Stimulated activated naive CD4-positive, alpha-beta T cell (primary cell): Measurements from ENCODE around the gene OR51D1.
A peak's percentile ranks its signal among the peaks of the same experiment; 100 is the strongest.

Experiments used
- DNase-seq, 6 experiments: peaks; one replicate each; lab custom pipeline; 2025; lab: John Stamatoyannopoulos, UW

Gene OR51D1, protein sequence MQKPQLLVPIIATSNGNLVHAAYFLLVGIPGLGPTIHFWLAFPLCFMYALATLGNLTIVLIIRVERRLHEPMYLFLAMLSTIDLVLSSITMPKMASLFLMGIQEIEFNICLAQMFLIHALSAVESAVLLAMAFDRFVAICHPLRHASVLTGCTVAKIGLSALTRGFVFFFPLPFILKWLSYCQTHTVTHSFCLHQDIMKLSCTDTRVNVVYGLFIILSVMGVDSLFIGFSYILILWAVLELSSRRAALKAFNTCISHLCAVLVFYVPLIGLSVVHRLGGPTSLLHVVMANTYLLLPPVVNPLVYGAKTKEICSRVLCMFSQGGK

DNA sequence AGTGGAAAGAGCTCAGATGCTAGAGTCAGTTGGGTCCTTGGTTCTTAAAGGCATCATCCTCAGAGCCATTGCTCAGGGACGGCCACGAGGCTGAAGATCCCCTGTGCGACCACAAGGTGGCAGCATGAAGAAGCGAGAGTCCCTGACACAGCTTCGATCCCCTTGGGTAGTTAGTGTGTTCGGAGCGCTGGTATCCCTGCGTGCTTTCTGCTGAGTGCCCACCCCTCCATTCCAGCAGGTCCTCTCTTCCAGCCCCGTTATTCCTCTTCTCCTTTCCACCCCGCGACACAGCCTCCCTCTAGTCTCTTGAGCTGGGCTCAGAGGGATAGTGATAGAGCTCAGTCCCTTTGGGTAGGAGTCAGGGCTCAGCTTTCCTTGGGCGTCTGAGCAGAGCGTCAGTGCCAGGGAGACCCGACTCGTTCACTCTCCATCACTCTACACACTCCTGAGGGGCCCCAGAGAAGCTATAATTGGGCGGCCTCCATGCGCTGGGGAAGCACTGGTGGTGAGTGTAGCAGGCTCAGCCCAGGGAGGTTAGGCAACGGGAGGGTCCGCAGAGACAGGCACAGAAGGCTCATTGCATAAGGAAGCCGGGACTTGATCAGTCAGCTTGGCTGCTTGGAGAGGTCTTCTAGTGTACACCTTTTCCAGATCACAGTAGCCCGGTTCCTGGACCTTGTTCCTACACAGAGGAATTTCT, at the start of gene OR51D1:
OR51D1 (plus strand) TSS at position 516 of the 700 bp plus-strand sequence. CDS start 2,314 bp downstream, outside the sequence.
- peak; percentile 1 to 59 (median 46) for DNase-seq

DNA sequence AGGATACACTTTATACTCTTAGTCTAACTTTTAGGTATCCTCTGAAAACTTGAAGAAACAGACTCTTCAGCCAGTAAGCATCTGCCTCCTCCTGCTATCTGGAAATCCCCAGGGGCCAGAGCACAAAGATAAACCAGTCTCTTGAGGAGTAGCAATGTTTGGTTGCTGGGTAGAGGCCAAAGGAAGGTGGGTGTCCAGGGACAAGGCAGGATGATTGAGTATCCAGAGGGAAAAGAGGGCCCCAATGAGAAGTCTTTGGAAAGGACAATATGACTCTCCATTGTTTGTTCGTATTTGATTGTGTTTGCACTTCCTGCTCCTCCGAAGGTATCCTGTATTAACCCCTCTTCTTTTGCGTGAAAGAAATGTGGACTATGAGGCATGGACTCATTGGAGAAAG, 48.3 kb upstream of the OR51D1 start:
- no peak for DNase-seq

DNA sequence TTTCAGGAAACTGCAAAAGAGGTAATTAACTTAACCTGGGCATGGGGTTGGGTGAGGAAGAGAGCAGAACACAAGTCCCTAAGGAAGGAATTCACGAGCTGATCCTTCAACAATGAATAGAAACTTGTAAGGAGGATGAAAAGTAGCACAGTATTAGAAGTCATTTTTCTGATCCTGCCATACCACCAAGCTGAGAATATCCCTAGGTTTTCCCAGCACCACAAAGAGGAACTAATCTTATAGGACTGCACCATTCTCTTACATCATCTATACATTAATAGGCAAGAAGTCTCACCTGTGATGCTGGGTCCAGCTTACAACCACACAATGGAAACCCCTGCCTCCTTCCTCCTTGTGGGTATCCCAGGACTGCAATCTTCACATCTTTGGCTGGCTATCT, 43.5 kb upstream of the OR51D1 start, which contains the start of gene OR52I1:
OR52I1 (plus strand) TSS at position 301 of the 400 bp plus-strand sequence; CDS start at position 301, 0 bp downstream.
- DNase-seq, result no peak

DNA sequence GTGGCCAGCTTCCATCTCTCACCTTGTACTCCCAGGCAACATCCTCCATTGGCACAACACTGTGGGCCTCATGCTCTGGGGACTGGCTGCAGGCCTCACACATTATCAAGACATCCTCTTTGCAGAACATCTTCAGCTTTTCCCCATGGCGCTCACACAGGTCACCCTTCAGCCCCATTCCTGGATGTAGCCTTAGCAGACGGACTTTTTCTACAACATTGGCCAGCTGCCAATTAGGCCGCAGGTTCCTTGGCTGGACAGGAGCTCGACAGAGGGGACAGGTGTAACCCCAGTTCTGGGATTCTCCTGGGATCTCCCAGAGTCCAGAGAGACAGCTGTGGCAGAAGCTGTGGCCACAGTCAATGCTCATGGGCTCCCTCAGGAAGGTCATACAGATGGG, 32.2 kb upstream of the OR51D1 start:
- DNase-seq, result no peak

DNA sequence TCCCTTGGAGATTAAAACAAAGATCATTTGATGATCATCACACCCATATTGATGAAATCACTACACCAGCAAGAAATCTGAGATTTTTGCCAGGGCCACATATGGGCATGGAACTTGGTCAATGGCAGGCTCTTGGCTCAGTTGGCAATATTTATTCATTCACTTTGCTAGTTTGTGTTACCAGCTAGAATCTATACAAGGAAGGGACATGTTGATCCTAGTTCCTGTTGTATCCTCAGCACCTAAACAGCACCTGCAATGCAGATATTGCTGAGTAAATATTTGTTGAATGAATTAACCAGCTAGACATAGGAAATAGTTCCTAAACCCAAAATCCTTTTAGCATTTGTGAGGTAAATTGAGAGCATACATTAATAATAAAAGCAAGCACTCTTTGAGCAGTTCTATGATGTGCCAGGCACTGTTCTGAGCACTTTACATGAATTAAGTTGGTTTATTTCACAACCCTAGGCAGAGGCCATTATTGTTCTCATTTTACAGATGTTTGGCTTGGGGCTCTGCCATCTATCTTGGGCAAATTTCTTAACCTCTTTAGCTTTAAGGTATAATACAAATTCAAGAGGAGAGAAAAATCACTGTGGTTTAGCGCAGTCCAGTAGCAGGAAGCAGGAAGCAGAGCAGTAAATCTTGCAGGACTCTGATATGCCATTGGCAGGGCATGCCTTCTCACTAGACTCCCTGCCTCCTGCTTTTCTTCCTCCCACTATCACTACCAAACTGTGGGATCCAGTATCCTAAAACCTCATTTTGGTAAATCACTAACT, 30.9 kb upstream of the OR51D1 start:
- no peak for DNase-seq

DNA sequence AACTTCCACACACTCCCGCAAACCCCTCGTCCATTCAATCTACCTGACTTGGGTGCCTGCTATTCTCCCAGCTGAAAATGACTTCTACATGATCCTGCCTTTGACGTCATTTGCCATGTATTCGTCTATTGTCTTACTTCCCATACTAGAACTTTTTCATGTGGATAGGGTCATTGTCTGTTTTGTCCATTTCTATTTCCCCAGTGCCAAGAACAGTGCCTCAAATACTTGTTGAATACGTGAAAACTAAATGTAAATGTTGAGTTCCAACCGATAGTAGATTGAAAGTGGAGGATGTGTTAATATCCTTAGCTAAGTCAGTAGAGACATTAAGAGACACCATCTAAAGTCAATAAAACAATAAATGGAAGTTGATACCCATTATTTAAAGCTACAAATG, 30.2 kb upstream of the OR51D1 start:
- no peak for DNase-seq

DNA sequence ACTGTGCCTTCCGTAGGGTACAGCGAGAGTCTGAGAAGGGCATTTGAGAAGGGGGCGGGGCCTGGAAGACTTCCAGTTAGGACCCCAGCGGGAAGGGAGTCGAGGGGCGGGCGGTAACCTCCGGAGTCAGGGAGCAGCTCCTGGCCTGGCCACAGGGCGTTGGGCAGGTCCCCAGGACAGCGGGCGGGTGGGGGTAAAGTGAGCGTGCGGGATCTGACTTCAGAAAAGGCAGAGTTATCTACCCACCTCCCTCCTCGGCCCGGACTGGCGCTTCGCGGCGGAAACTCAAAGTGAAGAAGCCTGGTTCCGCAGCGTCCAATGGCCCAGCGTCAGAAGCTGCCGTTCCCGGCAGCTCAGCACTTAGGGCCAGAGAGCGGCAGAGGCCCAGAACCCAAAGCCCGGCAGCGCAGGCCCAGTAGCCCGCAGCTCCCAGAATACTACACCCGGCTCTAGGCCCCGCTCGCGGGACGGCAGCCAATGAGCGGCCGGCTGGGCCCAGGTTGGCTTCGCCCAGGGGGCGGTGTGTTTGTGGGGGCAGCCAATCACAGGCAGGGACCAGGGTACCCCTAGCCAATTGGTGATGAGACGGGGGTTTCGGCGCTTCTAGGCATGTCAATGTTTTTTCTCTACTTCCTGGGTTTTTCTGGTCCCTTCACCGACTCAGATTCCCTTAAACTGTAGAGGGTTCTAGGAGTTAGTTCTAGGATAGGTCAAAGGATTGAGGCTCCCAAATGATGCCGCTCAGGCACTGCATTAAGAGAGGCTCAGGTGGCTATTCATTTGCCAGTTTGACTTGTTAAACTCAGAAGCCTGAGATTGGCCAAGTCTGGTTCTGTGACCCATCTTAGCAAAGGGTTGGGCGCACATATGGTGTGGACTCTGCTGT, 29.3 kb upstream of the OR51D1 start, which contains the start of gene TRIM68:
TRIM68 (minus strand) TSS at position 451 of the 886 bp plus-strand sequence. CDS start 2,727 bp downstream, outside the sequence.
- DNase-seq, result peak; percentile 88 to 94 (median 92)

DNA sequence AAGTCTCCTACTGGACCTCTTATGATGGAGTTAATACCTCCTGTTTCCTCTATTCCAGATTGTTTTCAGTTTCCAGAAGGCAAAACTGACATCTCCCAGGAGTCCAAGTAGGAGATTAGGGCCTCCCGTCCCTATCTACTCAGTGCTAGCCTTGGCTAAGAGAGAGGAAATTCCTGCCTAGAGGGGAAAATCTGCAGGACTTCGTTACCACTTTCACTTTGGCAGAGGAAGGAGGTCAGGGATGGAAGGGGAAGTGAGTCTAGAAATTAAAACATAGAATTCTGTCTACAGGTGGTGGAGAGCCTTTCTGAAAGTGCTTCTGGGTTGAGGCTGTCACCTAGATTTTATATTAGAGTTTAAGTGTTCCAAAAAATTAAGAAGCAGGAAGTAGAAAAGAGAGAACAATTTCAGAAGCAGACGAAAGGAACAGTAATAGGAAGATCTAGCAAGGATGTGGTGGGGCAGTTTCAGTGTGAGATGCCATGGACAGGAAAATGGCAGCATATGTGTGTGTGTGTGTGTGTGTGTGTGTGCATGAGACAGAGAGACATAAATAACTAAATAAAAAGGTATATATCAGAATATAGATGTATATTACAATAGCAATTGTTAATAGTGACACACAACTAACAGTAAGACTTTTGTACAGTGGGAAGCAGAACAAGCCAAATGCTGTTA, 26.9 kb upstream of the OR51D1 start:
- peak in 2 of 6 experiments; percentile 20 to 23 for DNase-seq

DNA sequence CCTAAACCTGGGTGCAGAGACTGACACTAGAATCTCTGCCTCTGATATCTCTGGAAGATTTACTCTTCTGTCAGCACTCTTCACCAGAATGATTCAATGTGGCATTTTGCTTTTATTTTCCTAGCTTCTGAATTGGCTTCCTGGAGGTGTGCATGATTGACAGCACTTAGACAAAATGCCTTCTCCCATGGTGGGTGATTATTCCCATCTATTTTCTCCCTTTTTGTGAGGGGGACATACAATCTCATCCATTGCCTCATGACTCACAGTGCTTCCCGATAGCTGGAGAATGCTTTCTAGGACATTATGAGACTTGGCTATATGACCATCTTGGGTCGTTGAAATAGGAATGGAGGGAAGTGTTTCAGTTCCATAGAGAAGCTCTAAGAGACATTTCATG, 25.3 kb upstream of the OR51D1 start:
- no peak for DNase-seq

DNA sequence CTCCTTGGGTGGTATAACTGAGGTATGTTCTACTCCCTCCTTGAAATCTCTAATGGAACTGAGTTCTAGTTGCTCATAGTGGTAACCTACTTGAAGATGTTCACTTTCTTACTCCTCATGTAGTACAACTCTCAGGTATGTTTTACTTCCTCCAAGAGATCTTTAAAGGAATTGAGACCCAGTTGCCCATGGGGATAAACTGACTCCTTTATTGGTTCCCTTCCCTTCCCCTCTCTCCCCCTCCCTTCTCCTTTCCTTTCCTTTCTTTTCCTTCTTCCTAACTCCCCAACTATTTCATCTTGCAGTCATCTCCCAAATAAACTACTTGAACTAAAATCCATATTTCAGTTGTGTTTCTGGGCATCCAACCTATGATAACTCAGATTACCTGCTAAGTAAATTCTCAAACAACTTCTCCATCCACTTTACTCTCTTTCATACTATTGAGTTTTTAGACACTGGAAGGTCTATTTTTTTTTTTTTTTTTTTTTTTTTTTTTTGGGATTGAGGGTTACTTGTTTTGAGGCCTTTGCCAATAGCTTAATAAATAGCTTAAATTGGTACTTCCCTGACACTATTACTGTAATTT, 21.3 kb upstream of the OR51D1 start:
- no peak for DNase-seq

DNA sequence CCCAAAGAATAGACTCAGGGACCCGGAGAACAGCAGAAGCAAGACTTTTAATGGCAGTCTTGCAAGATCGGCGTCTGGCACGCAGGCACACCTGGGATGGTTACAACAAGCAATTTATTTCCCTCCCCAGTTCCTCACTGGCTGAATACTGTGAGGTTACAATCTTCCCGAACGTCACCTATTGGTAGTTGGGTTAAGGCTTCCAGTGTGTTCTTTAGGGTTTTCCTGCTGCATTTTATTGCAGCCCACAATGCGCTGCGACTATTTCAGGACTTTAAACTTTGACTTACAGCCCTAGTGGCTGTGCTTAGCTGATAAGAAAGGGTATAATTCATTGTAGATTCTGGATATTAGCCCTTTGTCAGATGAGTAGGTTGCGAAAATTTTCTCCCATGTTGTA, 17.8 kb upstream of the OR51D1 start:
- DNase-seq, result no peak

DNA sequence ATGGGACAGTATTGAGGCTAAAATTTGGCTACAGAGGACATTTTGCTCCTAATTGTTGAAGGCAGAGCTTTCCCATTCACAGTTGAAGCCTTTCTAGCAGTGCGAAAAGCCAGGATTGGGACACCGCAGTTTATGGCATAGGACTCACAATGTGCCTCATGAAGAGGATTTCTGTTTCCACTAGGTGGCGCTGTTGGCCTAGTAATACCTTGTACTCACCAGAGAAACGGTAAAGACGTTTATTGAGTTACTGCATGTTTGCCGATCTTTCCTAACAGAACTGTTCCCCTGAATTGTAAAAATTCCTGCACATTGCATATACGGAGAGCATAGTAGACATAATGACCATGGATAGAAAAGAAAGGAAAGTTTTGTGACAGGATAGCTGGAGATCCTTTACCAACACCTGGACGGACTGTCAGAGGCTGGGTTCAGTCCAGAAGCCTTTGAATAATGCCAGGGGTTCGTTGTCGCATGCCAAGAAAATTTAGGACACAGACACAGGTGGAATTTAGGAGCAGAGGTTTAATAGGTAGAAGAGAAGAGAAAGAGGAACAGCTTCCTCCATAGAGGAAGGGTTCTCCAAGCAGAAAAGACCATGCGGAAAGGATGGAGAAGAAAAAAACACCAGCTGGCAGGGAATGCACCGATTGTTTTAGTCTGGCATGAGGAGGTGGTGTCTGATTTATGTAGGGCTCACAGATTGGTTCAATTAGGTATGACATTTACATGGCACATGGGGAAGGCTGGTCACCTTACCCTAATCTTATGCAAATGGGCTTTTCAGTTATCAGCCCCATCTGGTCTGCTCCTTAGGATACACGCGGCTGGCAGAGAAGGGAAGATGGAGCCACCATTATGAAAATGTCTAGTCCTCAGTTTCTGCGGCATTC, 10.8 kb upstream of the OR51D1 start:
- DNase-seq, result peak in 3 of 6 experiments; percentile 3 to 19 (median 15)

DNA sequence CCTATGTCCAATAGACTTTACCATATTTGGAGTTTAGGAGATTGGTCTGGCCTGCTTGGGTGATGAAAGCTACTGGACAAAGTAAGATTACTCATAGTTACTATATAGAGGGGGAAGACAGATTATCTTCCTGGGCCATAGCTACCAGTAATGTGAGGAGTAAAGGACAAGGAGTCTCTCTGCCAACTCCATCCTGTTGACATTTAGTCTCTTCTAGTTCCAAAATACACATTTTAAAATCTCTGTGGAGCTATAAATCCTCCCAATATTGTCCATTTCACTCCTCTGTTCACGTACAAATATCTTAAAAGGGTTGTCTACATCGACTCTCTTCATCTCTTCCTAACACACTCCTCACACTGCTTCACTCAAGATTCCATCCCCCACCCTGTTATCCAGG, 1.1 kb upstream of the OR51D1 start:
- DNase-seq, result no peak

DNA sequence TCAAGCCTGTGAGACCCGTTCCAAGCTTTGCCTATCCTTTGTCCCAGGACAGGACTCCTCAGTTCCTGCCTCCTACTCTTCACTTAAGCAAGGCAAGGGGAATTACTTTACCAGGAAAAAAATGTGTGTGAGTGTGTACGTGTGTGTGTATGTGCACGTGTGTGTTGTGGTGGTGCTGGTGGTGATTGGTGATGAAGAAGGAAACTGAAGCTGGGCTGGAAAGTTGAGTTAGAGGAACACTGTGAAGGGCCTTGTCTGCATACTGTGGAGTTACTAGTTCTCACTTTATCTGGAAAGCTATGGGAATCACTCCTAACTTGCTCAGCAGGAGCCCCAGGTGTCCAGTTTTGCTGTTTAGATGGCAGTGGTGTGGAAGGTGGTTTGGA, 378 bp downstream of the OR51D1 start:
- DNase-seq, result no peak

DNA sequence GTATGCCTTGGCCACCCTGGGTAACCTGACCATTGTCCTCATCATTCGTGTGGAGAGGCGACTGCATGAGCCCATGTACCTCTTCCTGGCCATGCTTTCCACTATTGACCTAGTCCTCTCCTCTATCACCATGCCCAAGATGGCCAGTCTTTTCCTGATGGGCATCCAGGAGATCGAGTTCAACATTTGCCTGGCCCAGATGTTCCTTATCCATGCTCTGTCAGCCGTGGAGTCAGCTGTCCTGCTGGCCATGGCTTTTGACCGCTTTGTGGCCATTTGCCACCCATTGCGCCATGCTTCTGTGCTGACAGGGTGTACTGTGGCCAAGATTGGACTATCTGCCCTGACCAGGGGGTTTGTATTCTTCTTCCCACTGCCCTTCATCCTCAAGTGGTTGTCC, 2.7 kb downstream of the OR51D1 start:
- no peak for DNase-seq

DNA sequence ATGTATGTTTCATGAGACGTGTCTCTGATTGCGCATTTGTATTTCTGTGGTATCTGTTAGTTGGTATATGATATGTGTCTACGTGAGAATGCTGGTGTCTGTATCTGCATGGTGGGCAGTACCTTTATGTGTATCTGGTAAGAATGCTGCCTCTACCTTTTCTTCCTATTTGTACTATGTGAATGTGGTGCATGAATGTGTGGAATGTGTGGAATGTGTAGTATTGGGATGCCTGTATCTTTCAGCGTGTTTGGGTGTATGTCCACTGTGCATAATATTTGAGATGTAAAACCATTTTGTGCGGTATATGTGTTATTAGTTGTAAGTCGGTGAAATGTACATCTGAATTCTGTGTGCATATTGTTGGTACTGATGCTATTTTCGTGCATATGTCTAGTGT, 4.2 kb downstream of the OR51D1 start:
- no peak for DNase-seq

DNA sequence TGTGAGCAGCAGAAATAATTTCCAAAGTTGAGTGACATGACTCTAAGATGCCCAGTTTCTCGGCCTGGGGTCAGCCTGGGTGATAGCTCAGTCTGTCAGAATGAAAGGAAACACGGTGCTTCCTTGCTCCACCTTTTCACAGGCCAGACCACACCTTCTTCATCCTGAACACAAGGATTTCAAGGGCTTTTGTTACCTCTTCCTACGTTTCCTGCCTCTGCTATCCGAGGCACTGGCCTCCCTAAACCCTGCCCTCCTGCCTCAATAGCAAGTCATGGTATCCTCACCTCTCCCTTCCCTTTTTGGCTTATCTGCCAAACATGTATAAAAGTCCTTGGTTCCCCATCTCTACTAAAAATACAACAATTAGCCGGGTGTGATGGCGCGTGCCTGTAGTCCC, 4.8 kb downstream of the OR51D1 start:
- no peak for DNase-seq

DNA sequence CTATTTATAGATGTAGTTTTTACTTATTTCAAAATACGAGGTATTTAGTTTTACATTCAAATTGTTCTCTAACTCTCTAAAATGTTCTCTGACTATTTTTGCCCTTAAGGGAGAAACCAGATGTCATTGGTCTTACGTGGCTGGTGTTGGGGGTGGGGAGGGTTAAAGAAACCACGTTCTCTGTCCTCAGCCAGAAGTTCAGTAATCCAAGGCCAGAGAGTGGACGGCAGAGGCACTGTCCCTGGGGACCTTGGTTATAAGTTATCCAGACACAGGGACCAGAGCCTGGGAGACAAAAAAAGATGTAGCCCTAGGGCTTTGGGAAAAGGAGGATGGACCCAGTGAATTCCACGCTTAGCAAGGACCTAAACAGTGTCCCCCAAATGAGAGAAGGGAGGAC, 5.8 kb downstream of the OR51D1 start:
- no peak for DNase-seq

DNA sequence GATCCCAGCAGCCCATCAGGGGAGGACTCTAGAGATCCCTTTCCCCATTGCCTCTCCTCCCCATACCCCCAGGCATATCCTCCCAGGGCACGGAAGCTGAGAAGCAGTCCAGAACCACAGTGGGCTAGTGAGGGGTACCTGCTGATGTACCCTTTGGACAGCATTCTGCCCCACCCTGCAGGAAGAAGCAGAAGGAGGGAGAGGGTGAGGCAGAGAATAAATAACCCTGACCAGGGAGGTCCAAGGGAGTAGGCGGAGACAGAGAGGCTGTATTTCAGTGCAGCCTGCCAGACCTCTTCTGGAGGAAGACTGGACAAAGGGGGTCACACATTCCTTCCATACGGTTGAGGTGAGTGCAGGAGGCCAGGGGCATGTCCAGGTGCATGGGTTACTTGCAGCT, 6.4 kb downstream of the OR51D1 start, which contains the start of gene OR51E1:
OR51E1 (plus strand) TSS at position 301 of the 400 bp plus-strand sequence. CDS start 8,545 bp downstream, outside the sequence.
- no peak for DNase-seq
